HG02970 (cell line): Measurements from ENCODE around the gene NPM3.

Experiments used
- ATAC-seq: cut with Tn5 transposase; IDR thresholded peaks from one replicate; pipeline ENCODE4 v1.9.1; 2021; ENCODE audit warnings: mild to moderate bottlenecking, moderate library complexity, moderate number of reproducible peaks; ENCODE audit not compliant: unreplicated experiment, low FRiP score

Gene NPM3

DNA sequence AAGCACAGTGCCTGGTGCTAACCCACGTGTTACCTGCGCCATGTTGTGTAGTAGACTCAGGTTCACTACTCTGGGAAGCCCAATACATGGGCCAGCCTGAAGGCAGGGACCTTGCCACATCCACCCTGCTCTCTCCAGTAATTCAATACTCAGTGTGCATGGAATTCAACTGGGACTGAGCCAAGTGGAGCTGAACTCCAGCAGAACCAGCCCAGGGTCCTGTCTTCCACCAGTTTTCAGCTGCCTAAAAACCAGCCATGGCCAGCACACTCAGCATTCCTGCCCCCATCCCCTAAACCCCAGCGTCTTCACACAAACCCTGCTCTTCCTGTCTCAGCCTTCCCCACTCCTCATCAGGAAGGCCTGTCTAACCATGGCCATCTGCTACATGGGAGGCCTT is 22.7 kb downstream of the NPM3 start:
- no peak for ATAC-seq

DNA sequence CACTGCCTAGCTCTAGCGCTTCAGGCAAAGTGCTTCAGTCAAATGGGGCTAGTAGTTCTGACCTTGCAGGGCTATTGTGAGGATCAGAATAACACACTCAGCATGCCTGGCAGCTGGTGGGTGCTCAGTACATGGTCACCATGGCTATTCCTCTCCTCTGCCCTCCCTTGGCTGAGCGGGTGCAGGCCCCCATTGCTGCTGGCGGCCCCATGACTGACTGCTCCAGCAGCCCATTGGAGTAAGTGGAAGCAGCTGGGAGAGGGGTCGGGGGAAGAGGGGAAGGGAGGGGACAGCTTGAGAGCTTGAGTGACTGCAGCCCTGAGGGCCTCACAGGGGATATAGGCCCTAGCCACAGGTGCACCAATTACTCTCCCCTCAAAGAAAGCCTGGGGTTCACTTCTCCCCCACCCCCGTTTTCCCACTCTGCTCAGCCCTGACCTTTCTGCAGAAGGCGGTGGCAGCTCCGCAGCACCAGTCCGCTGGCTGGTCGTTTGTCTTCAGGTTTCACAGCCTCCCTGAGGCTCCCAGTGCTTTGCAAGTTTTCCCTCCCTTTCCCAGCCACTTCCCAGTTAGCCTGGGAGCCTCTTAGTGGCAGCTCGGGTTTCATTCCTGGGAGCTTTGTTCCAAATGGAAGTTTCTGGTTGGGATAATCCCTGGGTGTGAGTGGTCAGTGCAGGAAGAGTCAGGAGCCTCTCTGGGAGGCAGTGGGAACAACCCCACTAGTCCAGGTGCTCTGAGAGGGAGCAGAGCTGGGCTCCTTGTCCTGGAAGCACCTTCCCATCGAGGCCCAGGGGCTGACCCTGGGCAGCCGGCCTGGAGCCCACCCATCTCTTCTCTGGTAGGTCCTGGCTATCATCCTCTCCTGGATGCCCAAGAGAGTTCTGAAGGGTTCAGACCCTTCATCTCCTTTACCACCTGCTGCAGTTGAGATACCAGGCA is 23.7 kb downstream of the NPM3 start:
- ATAC-seq, result no peak

DNA sequence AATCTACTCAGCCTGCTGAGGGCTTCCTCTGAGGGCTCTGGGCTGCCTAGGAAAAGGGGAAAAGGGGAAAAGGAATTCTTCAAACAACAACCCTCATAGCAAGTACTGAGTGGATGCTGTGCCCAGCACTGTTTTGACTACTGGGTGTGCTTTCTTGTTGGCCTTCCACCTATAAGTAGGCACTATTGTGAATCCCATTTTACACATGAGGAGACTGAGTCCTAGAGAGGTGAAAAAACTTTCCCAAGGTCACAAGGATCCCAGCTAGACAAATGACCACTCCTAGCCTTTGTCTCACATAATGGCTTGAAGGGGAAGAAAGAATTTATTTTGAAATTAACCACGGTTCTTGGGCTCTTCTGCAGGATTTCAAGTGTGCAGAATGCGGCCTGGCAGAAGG is 24.4 kb downstream of the NPM3 start:
- no peak for ATAC-seq

DNA sequence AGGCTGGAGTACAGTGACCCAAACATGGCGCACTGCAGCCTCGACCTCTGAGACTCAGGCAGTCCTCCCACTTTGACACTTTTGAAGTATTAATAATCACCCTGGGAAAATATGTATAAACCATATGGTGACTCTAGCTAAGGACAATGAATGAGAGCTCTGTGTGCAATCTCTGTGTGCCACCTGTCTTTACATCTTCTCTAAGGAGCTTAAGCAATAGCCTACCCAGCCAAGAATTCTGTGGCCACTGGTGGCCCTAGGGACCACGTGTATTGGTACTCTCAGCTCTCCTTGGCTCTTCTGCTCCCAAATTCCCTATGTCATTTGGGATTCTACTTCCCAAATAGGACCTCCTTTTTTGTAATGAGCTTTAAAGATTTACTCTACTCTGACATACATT is 31.0 kb downstream of the NPM3 start:
- no peak for ATAC-seq

DNA sequence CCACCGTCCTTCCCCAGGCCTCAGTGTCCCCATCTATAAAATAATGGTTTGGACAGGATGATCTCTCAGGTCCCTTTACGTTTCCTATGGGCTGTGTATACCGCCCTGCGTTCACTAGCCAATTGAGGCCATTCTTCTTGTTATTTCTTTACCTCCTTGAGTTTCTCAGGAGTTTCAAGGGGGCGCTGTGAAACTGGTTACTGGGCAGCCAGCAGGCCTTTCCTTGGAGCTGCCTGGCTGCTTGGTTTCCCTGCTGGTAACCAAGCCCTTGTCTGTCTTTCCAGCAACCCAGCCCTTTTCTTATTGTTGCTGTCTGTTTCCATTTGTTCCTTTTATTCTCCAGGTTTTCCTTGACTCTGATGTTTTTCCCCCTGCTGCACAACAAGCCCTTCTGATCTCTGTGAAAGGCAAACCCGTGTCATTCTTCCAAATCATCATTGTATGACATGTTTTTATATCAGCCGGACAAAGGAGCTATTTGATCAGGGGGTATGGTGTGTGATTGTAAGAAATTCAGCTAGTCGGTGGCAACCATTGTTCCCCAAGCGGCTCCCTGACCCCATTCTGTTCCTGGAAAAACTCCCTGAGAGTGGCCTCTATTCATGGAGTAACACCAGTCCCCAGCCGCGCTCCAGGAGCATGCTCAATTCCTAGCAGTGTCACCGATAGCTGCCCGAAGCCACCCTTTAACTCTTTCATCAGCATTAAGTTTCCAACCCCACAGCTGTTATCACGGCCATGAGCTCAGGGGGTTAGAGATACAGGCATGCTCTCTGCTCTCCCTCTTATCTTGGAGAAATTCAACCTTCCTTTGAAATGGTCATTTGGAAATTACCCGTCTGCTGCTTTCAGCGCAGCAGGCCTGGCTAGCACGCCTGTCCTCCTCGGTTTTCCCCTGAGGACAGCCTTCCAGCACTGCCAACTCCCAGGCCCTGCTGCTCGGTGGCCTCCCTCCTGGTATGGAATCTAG is 33.9 kb downstream of the NPM3 start:
- ATAC-seq, result no peak

DNA sequence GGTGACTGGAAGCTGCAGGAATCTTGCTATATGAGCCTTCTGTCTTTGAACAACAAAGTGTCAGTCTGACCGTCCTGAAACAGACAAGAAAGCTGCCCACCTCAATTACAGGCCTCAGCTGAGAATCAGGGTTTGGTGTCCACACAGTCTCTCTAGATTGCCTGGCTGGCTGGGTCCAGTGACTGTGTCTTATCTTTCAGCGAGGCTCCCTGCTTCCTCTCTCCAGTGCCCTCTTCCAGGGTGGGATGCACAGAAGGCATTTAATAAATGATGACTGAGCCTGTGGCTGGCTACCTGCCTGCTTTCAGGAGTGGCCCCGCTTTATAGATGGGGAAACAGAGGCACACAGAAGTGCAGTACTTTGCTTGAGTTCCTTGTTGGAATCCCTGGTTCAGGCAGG is 34.8 kb downstream of the NPM3 start:
- ATAC-seq, result no peak

DNA sequence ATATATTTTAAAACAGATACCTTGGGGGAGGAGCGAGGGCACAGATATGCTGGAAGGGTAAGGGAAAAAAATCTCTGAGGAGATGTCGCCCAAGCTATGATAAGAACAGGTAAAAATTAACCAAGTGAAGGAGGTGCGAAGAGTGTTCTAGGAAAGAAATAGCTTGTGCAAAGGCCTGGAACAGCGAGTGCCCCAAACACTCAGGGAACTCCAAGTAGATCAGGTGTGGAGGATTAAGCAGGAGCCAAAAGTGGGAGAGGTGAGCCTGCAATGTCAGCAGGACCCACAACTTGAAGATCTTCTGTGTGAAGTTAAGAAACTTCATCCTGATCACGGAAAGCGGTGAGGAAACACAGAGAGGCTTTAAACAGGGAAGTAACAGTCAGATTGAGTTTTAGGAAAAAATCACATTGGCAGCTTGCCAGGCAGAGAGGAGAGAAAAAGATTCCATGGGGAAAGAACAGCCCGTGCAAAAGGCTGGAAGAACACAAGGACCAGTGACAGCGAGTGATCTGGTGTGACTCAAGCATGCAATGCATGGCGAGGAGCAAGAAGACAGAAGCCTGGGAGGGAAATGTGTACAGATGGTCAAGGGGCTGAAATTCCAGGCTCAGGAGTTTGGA is 38.1 kb downstream of the NPM3 start:
- ATAC-seq, result no peak

DNA sequence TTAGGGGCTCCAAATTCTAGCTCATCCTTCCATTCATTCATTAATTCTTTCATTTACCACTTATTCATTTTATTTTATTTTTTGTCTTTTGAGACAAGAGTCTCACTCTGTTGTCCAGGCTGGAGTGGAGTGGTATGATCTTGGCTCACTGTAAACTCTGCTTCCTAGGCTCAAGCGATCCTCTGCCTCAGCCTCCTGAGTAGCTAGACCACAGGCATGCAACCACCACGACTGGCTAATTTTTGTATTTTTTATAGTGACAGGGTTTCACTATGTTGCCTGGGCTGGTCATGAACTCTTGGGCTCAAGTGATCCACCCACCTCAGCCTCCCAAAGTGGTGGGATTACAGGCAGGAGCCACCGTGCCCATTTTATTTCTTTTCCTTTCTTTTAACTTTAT is 39.0 kb downstream of the NPM3 start:
- ATAC-seq, result no peak

DNA sequence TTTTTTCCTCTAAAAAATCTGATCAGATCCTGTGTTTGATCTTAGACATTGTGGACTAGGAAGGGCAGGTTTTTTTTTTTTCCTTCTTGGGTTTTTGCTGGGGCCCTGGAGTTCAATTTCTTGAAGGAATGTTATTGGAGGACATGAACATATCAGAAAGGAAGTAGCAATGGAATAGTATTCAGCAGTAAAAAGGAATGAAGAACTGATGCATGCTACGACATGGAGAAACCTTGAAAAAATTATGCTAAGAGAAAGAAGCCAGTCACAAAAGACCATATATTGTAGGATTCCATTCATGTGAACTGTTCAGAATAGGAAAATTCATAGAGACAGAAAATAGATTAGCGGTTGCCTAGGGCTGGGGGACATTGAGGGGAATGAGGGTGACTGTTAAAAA is 41.3 kb downstream of the NPM3 start:
- no peak for ATAC-seq

DNA sequence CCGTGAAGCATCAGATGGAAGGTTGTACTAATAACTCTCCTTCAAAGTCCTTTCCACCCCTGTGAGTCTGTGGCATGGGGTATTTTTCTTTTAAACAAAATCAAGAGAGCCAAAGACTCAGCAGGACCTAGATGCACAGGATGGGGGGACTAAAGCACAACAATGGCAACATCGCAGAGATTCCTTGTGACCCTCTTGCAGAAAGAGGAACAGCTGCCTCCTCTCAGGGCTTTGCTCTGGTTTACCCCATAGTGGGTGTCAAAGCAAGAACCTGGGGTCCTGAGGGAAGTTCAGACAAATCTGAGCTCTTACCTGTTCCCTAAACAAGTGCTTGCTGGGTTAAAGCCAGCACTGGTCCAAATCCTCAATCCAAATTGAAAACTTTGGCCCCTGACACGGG is 46.6 kb downstream of the NPM3 start:
- ATAC-seq, result no peak

DNA sequence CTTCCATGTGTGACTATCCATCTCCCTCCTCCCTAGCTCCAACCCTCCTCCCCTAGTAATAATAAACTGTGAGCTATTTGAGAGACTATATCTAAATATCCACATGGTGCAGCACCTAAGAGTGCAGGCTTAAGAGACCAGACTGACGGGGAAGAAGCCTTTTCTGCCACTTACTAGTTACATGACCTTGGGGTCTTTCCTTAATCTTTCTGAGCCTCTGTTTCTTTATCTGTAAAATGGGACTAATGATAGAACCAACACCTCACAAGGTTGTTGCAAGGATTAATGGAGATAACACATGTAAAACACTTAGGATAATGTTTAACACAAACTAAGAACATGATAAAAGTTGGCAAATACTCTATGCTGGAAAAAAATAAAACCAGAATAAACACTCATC is 51.1 kb downstream of the NPM3 start:
- ATAC-seq, result no peak
